NK-92 (cell line): ENCODE data around the gene ARL5B.

ENCODE experiments used
- DNase-seq: peaks from one replicate; lab custom pipeline; 2025; ENCODE audit not compliant: unreplicated experiment; lab: John Stamatoyannopoulos, UW

ARL5B gene

GRCh38 chr10:18658271-18659124, 733 bp upstream of the ARL5B start:
- no peak for DNase-seq

- DNase-seq: no peak
Observed at GRCh38 chr10:18659819-18660535, 746 bp downstream of the ARL5B start.

- no peak for DNase-seq
Observed at GRCh38 chr10:18660816-18661431, 1.7 kb downstream of the ARL5B start.

GRCh38 chr10:18664841-18665478, 5.7 kb downstream of the ARL5B start:
- DNase-seq: no peak

GRCh38 chr10:18665815-18666558, 6.8 kb downstream of the ARL5B start:
- DNase-seq: no peak

GRCh38 chr10:18666810-18667209, 7.6 kb downstream of the ARL5B start:
- no peak for DNase-seq

GRCh38 chr10:18668026-18668425, 8.8 kb downstream of the ARL5B start:
- no peak for DNase-seq

GRCh38 chr10:18675086-18675801, 16.0 kb downstream of the ARL5B start:
- DNase-seq: no peak

- no peak for DNase-seq
Observed at GRCh38 chr10:18680754-18681153, 21.5 kb downstream of the ARL5B start.

GRCh38 chr10:18681366-18681765, 22.1 kb downstream of the ARL5B start:
- DNase-seq: no peak

GRCh38 chr10:18681971-18682411, 22.8 kb downstream of the ARL5B start:
- no peak for DNase-seq

- DNase-seq: no peak
Observed at GRCh38 chr10:18683427-18683826, 24.2 kb downstream of the ARL5B start.

- no peak for DNase-seq
Observed at GRCh38 chr10:18684416-18684815, 25.2 kb downstream of the ARL5B start.

GRCh38 chr10:18684953-18685352, 25.7 kb downstream of the ARL5B start:
- DNase-seq: no peak

- no peak for DNase-seq
Observed at GRCh38 chr10:18685555-18685954, 26.3 kb downstream of the ARL5B start.

- no peak for DNase-seq
Observed at GRCh38 chr10:18687195-18687594, 28.0 kb downstream of the ARL5B start.

GRCh38 chr10:18687706-18688105, 28.5 kb downstream of the ARL5B start:
- no peak for DNase-seq

GRCh38 chr10:18689498-18689897, 30.3 kb downstream of the ARL5B start:
- DNase-seq: no peak

GRCh38 chr10:18690541-18690940, 31.3 kb downstream of the ARL5B start:
- no peak for DNase-seq
